Neural progenitor cell (in vitro differentiated cells): Measurements from ENCODE around the gene CYTH1.

Experiments used
- EZH2 ChIP-seq: fragments of 200-600 bp; sonication (generic); IDR thresholded peaks from 2 replicates; pipeline ENCODE4 v1.6.1; 2017; ENCODE audit warnings: antibody characterized with exemption, mild to moderate bottlenecking, moderate library complexity
- TF ChIP-seq, protein P1 (sequence below): fragments of 200-600 bp; sonication (generic); IDR thresholded peaks from 2 replicates; pipeline ENCODE4 v1.5.1; 2017; ENCODE audit warnings: antibody characterized with exemption, mild to moderate bottlenecking

DNA sequence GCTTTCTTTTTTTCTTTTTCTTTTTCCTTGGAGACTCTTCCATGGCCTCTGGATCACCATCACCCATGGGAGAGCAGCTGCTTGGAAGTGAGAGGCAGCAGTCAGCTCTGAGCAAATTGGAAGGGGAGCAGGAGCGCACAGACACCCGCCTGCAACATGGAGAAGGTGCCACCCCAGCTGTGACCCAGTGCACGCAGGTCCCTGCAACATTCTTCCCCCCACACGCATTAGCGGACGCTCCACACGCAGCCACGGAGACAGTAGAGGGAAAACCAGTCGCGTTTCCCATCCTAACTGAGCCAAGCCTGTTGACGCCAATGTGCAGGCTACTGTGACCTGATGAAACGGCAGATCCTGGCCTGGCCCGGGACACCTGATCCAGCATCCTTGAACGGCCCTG is 20.4 kb upstream of the CYTH1 start:
- TF ChIP-seq, protein P1, sequence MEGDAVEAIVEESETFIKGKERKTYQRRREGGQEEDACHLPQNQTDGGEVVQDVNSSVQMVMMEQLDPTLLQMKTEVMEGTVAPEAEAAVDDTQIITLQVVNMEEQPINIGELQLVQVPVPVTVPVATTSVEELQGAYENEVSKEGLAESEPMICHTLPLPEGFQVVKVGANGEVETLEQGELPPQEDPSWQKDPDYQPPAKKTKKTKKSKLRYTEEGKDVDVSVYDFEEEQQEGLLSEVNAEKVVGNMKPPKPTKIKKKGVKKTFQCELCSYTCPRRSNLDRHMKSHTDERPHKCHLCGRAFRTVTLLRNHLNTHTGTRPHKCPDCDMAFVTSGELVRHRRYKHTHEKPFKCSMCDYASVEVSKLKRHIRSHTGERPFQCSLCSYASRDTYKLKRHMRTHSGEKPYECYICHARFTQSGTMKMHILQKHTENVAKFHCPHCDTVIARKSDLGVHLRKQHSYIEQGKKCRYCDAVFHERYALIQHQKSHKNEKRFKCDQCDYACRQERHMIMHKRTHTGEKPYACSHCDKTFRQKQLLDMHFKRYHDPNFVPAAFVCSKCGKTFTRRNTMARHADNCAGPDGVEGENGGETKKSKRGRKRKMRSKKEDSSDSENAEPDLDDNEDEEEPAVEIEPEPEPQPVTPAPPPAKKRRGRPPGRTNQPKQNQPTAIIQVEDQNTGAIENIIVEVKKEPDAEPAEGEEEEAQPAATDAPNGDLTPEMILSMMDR: no peak
- TF ChIP-seq EZH2: no peak
